Astrocyte of the cerebellum (primary cell): ENCODE measurements around the gene OLFM2.
A peak's percentile ranks its signal among the peaks of the same experiment; 100 is the strongest.
"Not testable (repeated sequence)": the region's sequence is repeated elsewhere in the genome, so short reads cannot be mapped to it uniquely, and the experiment has no call there.

Experiments used
- DNase-seq: peaks from one replicate; pipeline ENCODE4 v3.0.0-alpha.2; 2011; ENCODE audit warnings: low read depth
- H3K4me3 ChIP-seq: 2 replicates; pipeline ENCODE4 v1.5.1; 2011; ENCODE audit warnings: mild to moderate bottlenecking, low read depth, low read length, moderate library complexity
- in situ Hi-C: cut with HindIII; loops from 2 replicates; pipeline ENCODE4 v1.10.0; 2017; ENCODE audit warnings: low sequenced_read_pairs
- TF ChIP-seq, protein P1 (sequence below): IDR thresholded peaks from 2 replicates; pipeline ENCODE4 v1.5.1; 2012; ENCODE audit warnings: low read length, low read depth, moderate library complexity, mild to moderate bottlenecking; ENCODE audit errors: missing control alignments

OLFM2 gene

DNA sequence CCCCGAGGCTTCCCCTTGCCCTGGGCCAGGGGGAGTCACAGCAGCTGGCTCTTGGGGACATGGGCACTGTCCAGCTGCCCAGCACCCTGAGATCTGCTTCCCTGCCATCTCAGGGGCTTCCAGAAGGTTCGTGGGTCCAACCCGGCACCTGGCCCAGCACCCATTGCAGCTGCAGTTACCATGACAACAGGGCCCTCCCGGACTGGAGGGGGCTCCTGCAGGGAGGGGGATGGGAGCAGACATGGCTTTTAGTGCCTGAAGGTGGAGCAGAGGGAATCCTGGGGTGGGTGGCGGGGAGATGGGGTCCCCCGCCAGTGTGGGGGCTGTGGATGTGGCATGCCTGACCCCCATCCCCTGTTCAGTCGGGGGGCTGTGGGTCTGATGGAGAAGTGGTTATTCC, 86.5 kb downstream of the OLFM2 start:
- no peak overlapping the region for H3K4me3 ChIP-seq

DNA sequence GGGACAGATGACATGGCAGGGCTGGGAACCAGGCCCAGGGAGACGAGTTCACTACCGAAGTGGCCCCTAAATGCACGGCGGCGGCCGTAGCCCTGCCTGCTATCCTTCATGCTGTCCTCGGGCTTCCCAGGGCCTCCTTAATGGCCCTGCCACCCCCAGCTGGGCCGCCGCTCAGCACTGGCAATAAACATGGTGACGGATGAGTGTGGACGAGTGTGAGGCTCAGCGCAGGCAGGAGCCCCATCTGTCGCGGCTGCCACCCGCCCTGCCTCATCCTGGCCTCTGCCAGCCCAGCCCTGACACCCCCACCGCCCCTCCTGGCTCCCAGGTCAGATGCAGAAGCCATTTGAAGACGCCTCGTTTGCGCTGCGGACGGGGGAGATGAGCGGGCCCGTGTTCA, 87.6 kb downstream of the OLFM2 start:
- DNase-seq = no peak
- TF ChIP-seq, protein P1, sequence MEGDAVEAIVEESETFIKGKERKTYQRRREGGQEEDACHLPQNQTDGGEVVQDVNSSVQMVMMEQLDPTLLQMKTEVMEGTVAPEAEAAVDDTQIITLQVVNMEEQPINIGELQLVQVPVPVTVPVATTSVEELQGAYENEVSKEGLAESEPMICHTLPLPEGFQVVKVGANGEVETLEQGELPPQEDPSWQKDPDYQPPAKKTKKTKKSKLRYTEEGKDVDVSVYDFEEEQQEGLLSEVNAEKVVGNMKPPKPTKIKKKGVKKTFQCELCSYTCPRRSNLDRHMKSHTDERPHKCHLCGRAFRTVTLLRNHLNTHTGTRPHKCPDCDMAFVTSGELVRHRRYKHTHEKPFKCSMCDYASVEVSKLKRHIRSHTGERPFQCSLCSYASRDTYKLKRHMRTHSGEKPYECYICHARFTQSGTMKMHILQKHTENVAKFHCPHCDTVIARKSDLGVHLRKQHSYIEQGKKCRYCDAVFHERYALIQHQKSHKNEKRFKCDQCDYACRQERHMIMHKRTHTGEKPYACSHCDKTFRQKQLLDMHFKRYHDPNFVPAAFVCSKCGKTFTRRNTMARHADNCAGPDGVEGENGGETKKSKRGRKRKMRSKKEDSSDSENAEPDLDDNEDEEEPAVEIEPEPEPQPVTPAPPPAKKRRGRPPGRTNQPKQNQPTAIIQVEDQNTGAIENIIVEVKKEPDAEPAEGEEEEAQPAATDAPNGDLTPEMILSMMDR = no peak
- H3K4me3 ChIP-seq = no peak overlapping the region
- in situ Hi-C loops = no loop called here

More for the DNA sequence above, 86.5 kb downstream of the OLFM2 start:
- in situ Hi-C loops = no loop called here
- DNase-seq = no peak
- TF ChIP-seq, protein P1 = no peak

DNA sequence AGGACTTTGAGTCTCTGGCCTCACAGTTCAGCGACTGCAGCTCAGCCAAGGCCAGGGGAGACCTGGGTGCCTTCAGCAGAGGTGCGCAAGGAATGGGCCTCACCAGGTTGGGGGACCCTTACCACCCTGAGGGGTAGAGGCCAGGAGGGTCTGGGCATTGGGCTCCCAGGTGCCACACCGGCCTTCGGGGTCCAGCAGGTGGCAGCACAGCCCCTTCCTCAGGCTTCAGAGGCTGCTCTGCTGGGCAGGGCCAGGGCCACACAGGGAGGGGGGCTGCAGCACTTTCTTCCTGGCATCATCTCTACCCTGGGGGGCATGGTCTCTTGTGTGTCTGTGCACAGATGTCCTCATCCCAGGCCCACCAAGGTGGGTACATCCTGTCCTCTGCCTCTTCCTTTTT, 88.3 kb downstream of the OLFM2 start:
- TF ChIP-seq, protein P1 = peak; percentile 50
- H3K4me3 ChIP-seq = no peak overlapping the region
- in situ Hi-C loops = no loop called here
- no peak for DNase-seq

DNA sequence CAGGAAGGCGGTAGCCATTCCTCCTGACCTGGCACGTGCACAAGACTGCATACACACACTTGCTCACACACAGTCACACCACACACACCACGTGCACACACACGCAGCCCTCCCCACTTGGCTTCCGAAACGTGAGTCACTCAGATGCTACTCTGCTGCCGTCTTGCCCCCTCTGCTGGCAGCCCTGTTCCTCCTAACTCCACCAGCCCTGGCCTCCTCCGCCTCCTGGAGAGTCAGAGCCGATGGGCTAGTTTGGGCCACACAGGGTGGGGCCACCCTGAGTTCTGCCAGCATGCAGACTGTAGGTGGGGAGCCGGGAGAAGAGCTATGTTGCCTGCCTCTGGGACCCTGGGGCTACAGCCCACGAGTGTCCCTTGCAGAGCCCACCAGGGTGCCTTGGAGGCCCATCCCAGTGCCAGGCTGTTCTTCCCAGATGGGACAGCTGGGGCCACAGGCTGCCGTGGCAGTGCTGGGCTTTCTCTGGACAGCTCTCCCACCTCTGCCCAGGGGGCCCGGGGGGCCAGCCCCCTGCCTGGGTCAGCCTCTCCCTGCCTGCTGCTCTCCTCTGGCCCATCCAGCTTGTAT, 89.1 kb downstream of the OLFM2 start:
- peak; percentile 60 for DNase-seq
- H3K4me3 ChIP-seq = no peak overlapping the region
- in situ Hi-C loops = no loop called here
- TF ChIP-seq, protein P1 = peak; percentile 69

DNA sequence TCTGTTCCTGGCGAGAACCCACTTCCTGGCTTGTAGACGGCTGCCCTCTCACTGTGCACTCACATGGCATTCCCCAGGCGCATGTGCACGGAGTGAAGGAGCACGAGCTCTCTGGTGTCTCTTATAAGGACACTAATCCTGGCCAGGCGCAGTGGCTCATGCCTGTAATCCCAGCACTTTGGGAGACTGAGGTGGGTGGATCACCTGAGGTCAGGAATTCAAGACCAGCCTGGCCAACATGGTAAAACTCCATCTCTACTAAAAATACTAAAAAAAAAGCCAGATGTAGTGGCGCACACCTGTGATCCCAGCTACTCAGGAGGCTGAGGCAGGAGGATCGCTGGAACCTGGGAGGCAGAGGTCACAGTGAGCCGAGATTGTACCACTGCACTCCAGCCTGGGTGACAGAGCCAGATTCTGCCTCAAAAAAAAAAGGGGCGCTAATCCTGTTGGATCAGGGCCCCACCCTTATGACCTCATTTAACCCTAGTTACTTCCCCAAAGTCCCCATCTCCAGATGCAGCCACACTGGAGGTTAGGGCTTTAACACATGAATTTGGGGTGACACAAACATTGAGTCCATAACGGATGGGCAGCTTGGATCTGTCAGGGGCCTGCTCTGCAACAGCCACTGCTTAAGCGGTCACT, 92.6 kb downstream of the OLFM2 start:
- DNase-seq, in situ Hi-C loops, H3K4me3 ChIP-seq: not testable (repeated sequence)

DNA sequence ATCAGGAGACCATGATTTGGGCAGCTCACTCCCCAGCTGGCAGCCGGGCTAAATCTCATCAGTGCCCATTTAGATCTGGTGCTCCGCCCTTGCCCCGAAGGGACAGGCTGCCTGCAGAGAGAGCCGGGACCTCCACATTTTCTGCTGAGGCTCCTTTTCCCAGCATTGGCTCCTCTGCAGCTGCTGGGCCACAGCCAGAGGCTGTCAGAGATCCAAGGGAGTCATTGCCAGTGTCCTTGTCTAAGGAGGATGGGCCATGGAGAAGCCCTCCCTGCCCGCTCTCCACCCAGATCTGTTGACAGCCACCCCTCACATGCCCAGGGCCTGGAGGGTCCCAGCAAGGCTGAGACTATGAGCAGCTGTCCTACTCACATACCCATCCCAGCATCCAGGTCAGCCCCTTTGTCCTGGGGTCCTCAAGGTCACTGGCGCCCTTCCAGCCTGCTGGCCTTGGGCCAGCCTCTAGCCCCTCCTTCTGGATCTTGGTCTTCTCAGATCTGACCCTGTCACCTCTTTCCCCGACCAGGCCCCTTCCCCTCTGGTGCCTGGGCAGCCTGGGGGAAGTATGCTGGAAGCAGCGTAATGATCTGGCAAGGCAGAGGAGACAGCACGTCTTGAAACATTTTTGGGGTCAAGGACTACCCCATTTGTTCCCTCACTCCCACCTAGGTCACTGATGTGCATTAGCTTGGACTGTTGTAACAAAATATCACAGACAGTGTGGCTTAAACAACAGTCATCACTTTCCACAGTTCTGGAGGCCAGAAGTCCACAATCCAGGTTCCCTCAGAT, 93.3 kb downstream of the OLFM2 start:
- in situ Hi-C loops = no loop called here
- TF ChIP-seq, protein P1 = no peak
- no peak for DNase-seq
- H3K4me3 ChIP-seq = no peak overlapping the region

DNA sequence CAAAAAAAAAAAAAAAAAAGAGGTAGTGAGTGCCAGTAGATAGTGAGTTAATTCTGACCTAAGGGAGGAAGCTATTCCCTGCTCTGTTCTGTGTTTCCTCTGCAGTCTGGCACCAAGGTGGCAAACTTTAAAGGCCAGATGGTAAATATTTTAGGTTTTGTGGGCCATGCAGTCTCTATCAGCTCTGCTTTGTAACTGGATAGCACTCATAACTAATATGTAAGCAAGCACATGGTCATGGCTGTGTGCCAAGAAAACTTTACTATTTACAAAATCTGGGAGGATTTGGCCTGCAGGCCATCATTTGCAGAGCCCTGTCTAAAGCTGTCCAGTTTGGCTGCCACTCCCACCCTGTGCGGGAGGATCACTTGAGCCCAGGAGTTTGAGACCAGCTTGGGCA, 96.9 kb downstream of the OLFM2 start:
- no peak for DNase-seq
- H3K4me3 ChIP-seq = no peak overlapping the region
- TF ChIP-seq, protein P1 = no peak
- in situ Hi-C loops = no loop called here
